HepG2 (cell line): ENCODE measurements around the gene ZNF213. TPM values are rescaled to one million over a fixed set of nuclear protein-coding genes. Genes with fewer than 3 reads are reported as not detected.

Experiments used
- CCAR2 ChIP-seq: fragments of 200-400 bp; formaldehyde crosslinking; optimal IDR thresholded peaks from 2 replicates; pipeline ENCODE3; 2018; ENCODE audit warnings: low read depth, mild to moderate bottlenecking, low read length, moderate library complexity
- FOXC1 ChIP-seq: sonication (generic); formaldehyde crosslinking; IDR thresholded peaks from 2 replicates; pipeline ENCODE4 v1.8.0; 2022; ENCODE audit warnings: mild to moderate bottlenecking, missing genetic modification reagents, borderline replicate concordance
- GFI1 ChIP-seq: sonication (generic); formaldehyde crosslinking; IDR thresholded peaks from 2 replicates; pipeline ENCODE4 v1.5.0; 2020; ENCODE audit warnings: missing genetic modification reagents, mild to moderate bottlenecking, borderline replicate concordance
- MAF1 ChIP-seq: sonication (generic); formaldehyde crosslinking; IDR thresholded peaks from 2 replicates; pipeline ENCODE4 v1.5.0; 2020; ENCODE audit warnings: missing genetic modification reagents, borderline replicate concordance
- MEIS1 ChIP-seq: sonication (generic); formaldehyde crosslinking; IDR thresholded peaks from 2 replicates; pipeline ENCODE4 v1.9.0; 2021; ENCODE audit warnings: mild to moderate bottlenecking, missing genetic modification reagents, moderate library complexity, borderline replicate concordance
- SRSF9 ChIP-seq: fragments of 200-400 bp; formaldehyde crosslinking; IDR thresholded peaks from 2 replicates; pipeline ENCODE4 v1.6.1; 2018; ENCODE audit warnings: borderline replicate concordance, mild to moderate bottlenecking, low read depth, low read length; ENCODE audit not compliant: insufficient read depth, poor library complexity, severe bottlenecking
- WIZ ChIP-seq: sonication (generic); formaldehyde crosslinking; IDR thresholded peaks from 2 replicates; pipeline ENCODE4 v1.5.1; 2020; ENCODE audit warnings: mild to moderate bottlenecking, missing genetic modification reagents
- ZNF570 ChIP-seq: sonication (generic); formaldehyde crosslinking; IDR thresholded peaks from 2 replicates; pipeline ENCODE4 v1.4.0; 2020; ENCODE audit warnings: mild to moderate bottlenecking, missing genetic modification reagents, borderline replicate concordance
- ZNF598 ChIP-seq: sonication (generic); formaldehyde crosslinking; IDR thresholded peaks from 2 replicates; pipeline ENCODE4 v1.5.1; 2020; ENCODE audit warnings: mild to moderate bottlenecking, missing genetic modification reagents, borderline replicate concordance
- ZNF83 ChIP-seq: sonication (generic); formaldehyde crosslinking; IDR thresholded peaks from 2 replicates; pipeline ENCODE4 v1.4.0; 2020; ENCODE audit warnings: missing genetic modification reagents, mild to moderate bottlenecking, borderline replicate concordance
- polyA plus RNA-seq, 8 experiments: library from polyadenylated mRNA; depleted of rRNA in 3 of 8; stranded (reverse) in 7 of 8; unstranded in 1 of 8; fragments of >200 nt; fragmentation: Illumina TruSeq in 4 of 8; extraction: Trizol in 4 of 8; gene quantifications; 2 replicates each; pipeline versions ENCODE4 v1.2.1 to v1.2.3, GENCODE V29; 2011 to 2016; ENCODE audit warnings: low read depth in 4 of 8, missing spikeins in 1 of 8, mixed read lengths in 1 of 8; ENCODE audit not compliant: insufficient read depth in 1 of 8
- total RNA-seq, 5 experiments: library from RNA; depleted of rRNA; stranded (reverse); fragments of >200 nt; fragmentation: Illumina TruSeq; extraction: Trizol; gene quantifications; 2 replicates each; pipeline ENCODE4 v1.2.3, GENCODE V29; 2016; ENCODE audit warnings: low read depth in 1 of 5
- TF ChIP-seq, protein P1 (sequence below): sonication (generic); formaldehyde crosslinking; IDR thresholded peaks from 2 replicates; pipeline ENCODE4 v1.4.0; 2020; ENCODE audit warnings: missing genetic modification reagents, borderline replicate concordance
- TF ChIP-seq, protein P2 (sequence below): sonication (generic); formaldehyde crosslinking; IDR thresholded peaks from 2 replicates; pipeline ENCODE4 v1.4.0; 2020; ENCODE audit warnings: missing genetic modification reagents, borderline replicate concordance
- TF ChIP-seq, protein P3 (sequence below): sonication (generic); formaldehyde crosslinking; IDR thresholded peaks from 2 replicates; pipeline ENCODE4 v1.4.0; 2020; ENCODE audit warnings: missing genetic modification reagents
- TF ChIP-seq, protein P4 (sequence below): sonication (generic); formaldehyde crosslinking; IDR thresholded peaks from 2 replicates; pipeline ENCODE4 v1.4.0; 2020; ENCODE audit warnings: missing genetic modification reagents, mild to moderate bottlenecking, borderline replicate concordance
- TF ChIP-seq, protein P5 (sequence below): sonication (generic); formaldehyde crosslinking; IDR thresholded peaks from 2 replicates; pipeline ENCODE4 v1.5.1; 2020; ENCODE audit warnings: missing genetic modification reagents, mild to moderate bottlenecking, borderline replicate concordance

Gene ZNF213
- total and polyA plus RNA-seq, 2 of the 13 experiments (the other 11 are each of a cell fraction or from before 2014, with no cell fraction given): 0.59 to 0.97 TPM

DNA sequence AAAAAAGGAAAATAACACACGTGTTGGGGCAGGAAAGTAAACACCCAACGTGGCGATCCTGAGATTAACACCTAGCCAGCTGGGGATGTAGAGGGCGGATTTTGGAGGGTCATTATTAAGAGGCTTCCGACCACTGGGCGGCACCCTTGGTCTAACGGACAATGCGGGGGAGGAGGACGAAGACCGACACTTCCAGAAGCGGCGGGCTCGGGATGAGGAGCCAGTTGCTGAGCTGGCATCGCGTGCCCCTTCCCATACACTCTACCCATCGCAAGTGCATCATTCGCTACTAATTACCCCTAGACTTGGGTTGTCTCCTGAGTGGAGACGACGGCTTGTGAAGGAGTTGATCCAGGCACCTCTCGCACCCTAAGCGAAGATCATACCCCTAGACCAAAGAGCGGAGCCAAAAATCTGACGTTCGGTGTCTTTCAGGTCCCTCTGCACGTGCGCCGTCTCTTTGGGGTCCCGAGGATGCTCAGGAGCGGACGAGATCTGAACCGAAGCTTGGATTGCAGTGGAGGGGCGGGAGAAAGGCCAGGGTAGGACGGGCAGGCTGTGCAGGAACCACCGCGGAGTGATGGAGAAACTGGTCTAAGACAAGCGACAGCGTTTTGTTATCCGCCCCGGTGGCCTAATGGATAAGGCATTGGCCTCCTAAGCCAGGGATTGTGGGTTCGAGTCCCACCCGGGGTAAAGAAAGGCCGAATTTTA lies 17.6 kb downstream of the ZNF213 start (continued):
- TF ChIP-seq, protein P1, sequence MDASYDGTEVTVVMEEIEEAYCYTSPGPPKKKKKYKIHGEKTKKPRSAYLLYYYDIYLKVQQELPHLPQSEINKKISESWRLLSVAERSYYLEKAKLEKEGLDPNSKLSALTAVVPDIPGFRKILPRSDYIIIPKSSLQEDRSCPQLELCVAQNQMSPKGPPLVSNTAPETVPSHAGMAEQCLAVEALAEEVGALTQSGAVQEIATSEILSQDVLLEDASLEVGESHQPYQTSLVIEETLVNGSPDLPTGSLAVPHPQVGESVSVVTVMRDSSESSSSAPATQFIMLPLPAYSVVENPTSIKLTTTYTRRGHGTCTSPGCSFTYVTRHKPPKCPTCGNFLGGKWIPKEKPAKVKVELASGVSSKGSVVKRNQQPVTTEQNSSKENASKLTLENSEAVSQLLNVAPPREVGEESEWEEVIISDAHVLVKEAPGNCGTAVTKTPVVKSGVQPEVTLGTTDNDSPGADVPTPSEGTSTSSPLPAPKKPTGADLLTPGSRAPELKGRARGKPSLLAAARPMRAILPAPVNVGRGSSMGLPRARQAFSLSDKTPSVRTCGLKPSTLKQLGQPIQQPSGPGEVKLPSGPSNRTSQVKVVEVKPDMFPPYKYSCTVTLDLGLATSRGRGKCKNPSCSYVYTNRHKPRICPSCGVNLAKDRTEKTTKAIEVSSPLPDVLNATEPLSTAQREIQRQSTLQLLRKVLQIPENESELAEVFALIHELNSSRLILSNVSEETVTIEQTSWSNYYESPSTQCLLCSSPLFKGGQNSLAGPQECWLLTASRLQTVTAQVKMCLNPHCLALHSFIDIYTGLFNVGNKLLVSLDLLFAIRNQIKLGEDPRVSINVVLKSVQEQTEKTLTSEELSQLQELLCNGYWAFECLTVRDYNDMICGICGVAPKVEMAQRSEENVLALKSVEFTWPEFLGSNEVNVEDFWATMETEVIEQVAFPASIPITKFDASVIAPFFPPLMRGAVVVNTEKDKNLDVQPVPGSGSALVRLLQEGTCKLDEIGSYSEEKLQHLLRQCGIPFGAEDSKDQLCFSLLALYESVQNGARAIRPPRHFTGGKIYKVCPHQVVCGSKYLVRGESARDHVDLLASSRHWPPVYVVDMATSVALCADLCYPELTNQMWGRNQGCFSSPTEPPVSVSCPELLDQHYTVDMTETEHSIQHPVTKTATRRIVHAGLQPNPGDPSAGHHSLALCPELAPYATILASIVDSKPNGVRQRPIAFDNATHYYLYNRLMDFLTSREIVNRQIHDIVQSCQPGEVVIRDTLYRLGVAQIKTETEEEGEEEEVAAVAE (CRISPR knock-in tag): no peak
- TF ChIP-seq ZNF570 (CRISPR knock-in tag) (no peak), MAF1 (CRISPR knock-in tag) (peak; percentile 98), GFI1 (CRISPR knock-in tag) (0 out of 2 replicates have a peak, but pooled peaks have one; percentile 16), FOXC1 (CRISPR knock-in tag) (peak; percentile 81; the same call in 1 of the 2 replicates), SRSF9 (no peak), WIZ (CRISPR knock-in tag) (peak; percentile 71; the same call in 1 of the 2 replicates), CCAR2 (no peak), MEIS1 (CRISPR knock-in tag) (0 out of 2 replicates have a peak, but pooled peaks have one; percentile 53), ZNF598 (CRISPR knock-in tag) (peak; percentile 65; the same call in 1 of the 2 replicates), ZNF83 (CRISPR knock-in tag) (no peak)
- TF ChIP-seq, protein P2, sequence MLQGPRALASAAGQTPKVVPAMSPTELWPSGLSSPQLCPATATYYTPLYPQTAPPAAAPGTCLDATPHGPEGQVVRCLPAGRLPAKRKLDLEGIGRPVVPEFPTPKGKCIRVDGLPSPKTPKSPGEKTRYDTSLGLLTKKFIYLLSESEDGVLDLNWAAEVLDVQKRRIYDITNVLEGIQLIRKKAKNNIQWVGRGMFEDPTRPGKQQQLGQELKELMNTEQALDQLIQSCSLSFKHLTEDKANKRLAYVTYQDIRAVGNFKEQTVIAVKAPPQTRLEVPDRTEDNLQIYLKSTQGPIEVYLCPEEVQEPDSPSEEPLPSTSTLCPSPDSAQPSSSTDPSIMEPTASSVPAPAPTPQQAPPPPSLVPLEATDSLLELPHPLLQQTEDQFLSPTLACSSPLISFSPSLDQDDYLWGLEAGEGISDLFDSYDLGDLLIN (CRISPR knock-in tag): no peak; the same call in 1 of the 2 replicates
- TF ChIP-seq, protein P3, sequence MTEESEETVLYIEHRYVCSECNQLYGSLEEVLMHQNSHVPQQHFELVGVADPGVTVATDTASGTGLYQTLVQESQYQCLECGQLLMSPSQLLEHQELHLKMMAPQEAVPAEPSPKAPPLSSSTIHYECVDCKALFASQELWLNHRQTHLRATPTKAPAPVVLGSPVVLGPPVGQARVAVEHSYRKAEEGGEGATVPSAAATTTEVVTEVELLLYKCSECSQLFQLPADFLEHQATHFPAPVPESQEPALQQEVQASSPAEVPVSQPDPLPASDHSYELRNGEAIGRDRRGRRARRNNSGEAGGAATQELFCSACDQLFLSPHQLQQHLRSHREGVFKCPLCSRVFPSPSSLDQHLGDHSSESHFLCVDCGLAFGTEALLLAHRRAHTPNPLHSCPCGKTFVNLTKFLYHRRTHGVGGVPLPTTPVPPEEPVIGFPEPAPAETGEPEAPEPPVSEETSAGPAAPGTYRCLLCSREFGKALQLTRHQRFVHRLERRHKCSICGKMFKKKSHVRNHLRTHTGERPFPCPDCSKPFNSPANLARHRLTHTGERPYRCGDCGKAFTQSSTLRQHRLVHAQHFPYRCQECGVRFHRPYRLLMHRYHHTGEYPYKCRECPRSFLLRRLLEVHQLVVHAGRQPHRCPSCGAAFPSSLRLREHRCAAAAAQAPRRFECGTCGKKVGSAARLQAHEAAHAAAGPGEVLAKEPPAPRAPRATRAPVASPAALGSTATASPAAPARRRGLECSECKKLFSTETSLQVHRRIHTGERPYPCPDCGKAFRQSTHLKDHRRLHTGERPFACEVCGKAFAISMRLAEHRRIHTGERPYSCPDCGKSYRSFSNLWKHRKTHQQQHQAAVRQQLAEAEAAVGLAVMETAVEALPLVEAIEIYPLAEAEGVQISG (CRISPR knock-in tag): peak; percentile 62
- TF ChIP-seq, protein P4, sequence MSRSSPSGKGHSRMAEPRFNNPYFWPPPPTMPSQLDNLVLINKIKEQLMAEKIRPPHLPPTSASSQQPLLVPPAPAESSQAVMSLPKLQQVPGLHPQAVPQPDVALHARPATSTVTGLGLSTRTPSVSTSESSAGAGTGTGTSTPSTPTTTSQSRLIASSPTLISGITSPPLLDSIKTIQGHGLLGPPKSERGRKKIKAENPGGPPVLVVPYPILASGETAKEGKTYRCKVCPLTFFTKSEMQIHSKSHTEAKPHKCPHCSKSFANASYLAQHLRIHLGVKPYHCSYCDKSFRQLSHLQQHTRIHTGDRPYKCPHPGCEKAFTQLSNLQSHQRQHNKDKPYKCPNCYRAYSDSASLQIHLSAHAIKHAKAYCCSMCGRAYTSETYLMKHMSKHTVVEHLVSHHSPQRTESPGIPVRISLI (CRISPR knock-in tag): peak; percentile 61; the same call in 1 of the 2 replicates
- TF ChIP-seq, protein P5, sequence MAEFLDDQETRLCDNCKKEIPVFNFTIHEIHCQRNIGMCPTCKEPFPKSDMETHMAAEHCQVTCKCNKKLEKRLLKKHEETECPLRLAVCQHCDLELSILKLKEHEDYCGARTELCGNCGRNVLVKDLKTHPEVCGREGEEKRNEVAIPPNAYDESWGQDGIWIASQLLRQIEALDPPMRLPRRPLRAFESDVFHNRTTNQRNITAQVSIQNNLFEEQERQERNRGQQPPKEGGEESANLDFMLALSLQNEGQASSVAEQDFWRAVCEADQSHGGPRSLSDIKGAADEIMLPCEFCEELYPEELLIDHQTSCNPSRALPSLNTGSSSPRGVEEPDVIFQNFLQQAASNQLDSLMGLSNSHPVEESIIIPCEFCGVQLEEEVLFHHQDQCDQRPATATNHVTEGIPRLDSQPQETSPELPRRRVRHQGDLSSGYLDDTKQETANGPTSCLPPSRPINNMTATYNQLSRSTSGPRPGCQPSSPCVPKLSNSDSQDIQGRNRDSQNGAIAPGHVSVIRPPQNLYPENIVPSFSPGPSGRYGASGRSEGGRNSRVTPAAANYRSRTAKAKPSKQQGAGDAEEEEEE (CRISPR knock-in tag): 0 out of 2 replicates have a peak, but pooled peaks have one; percentile 53
